HG02798 (cell line): ENCODE results near the gene ZNF688.
"Not testable (repeated sequence)": the region's sequence is repeated elsewhere in the genome, so short reads cannot be mapped to it uniquely, and the experiment has no call there.

Experiments
- ATAC-seq: cut with Tn5 transposase; IDR thresholded peaks from one replicate; pipeline ENCODE4 v1.9.1; 2021; ENCODE audit warnings: mild to moderate bottlenecking; ENCODE audit not compliant: unreplicated experiment, poor library complexity

The ZNF688 gene

GRCh38 chr16:30557957-30558788, 13.3 kb downstream of the ZNF688 start, which contains the start of gene ZNF764:
TSS of gene ZNF764 (minus strand) at chr16:30558374. CDS start at chr16:30558182, 192 bp downstream.
- ATAC-seq, result peak; percentile 91

GRCh38 chr16:30557707-30557956, 13.9 kb downstream of the ZNF688 start:
- ATAC-seq, result peak; percentile 5

GRCh38 chr16:30556125-30556473, 15.4 kb downstream of the ZNF688 start:
- no peak for ATAC-seq

- ATAC-seq, result no peak
Observed at GRCh38 chr16:30555315-30556124, 16.0 kb downstream of the ZNF688 start.

GRCh38 chr16:30554557-30555314, 16.8 kb downstream of the ZNF688 start:
- ATAC-seq, result no peak

- no peak for ATAC-seq
Observed at GRCh38 chr16:30553393-30553899, 18.1 kb downstream of the ZNF688 start.

GRCh38 chr16:30552956-30553355, 18.6 kb downstream of the ZNF688 start:
- ATAC-seq, result no peak

GRCh38 chr16:30551781-30552180, 19.7 kb downstream of the ZNF688 start:
- no peak for ATAC-seq

- no peak for ATAC-seq
Observed at GRCh38 chr16:30548416-30549253, 22.9 kb downstream of the ZNF688 start.

- no peak for ATAC-seq
Observed at GRCh38 chr16:30546115-30546514, 25.4 kb downstream of the ZNF688 start.

- no peak for ATAC-seq
Observed at GRCh38 chr16:30543067-30543466, 28.4 kb downstream of the ZNF688 start.

- no peak for ATAC-seq
Observed at GRCh38 chr16:30541502-30542329, 29.8 kb downstream of the ZNF688 start.

- not testable (repeated sequence) for ATAC-seq
Observed at GRCh38 chr16:30540916-30541464, 30.5 kb downstream of the ZNF688 start.

- ATAC-seq, result not testable (repeated sequence)
Observed at GRCh38 chr16:30539986-30540526, 31.5 kb downstream of the ZNF688 start.

- no peak for ATAC-seq
Observed at GRCh38 chr16:30539000-30539964, 32.2 kb downstream of the ZNF688 start.

- ATAC-seq, result not testable (repeated sequence)
Observed at GRCh38 chr16:30536391-30537024, 35.0 kb downstream of the ZNF688 start.

- peak; percentile 60 for ATAC-seq
Observed at GRCh38 chr16:30535777-30536190, 35.7 kb downstream of the ZNF688 start.
